ENCODE data around the gene MERTK. TPM values are rescaled to one million over a fixed set of nuclear protein-coding genes. Genes with fewer than 3 reads are reported as not detected.
A peak's percentile ranks its signal among the peaks of the same experiment; 100 is the strongest.

Gene MERTK
- total RNA-seq, 1 donor from 2014 or later, result 20.7 TPM

- no peak for TF ChIP-seq CTCF (IDR thresholded peaks at IDR 0.05)
- Histone ChIP-seq H3K27ac (no peak overlapping the region), H3K4me3 (no peak overlapping the region), H3K27me3 (ENCODE audit: low read depth) (no peaks in the 10 kb centered on the region), H3K9me3 (no peaks in the 10 kb centered on the region), H3K4me1 (no peaks in the 10 kb centered on the region), H3K36me3 (peaks cover 27% of the 10 kb centered on the region)
- intact Hi-C loops (cut with DNase I), result no loop called here
- no peak for ATAC-seq
- DNase-seq, result no peak
Measured at GRCh38 chr2:112024896-112025491, 126.6 kb downstream of the MERTK start.

GRCh38 chr2:112026509-112026908 lies 128.1 kb downstream of the MERTK start:
- intact Hi-C loops (cut with DNase I), result no loop called here
- Histone ChIP-seq H3K4me1 (peaks cover 2% of the 10 kb centered on the region), H3K9me3 (no peaks in the 10 kb centered on the region), H3K27me3 (ENCODE audit: low read depth) (no peaks in the 10 kb centered on the region), H3K36me3 (peaks cover 27% of the 10 kb centered on the region), H3K27ac (no peak overlapping the region), H3K4me3 (no peak overlapping the region)
- no peak for TF ChIP-seq CTCF (IDR thresholded peaks at IDR 0.05)
- ATAC-seq, result no peak
- DNase-seq, result no peak

GRCh38 chr2:112027767-112028166 lies 129.4 kb downstream of the MERTK start:
- Histone ChIP-seq H3K4me1 (peaks cover 15% of the 10 kb centered on the region), H3K4me3 (no peak overlapping the region), H3K27ac (no peak overlapping the region), H3K36me3 (peaks cover 14% of the 10 kb centered on the region), H3K9me3 (no peaks in the 10 kb centered on the region), H3K27me3 (ENCODE audit: low read depth) (no peaks in the 10 kb centered on the region)
- intact Hi-C loops (cut with DNase I), result no loop called here
- ATAC-seq (no peak), DNase-seq (no peak)
- TF ChIP-seq CTCF (IDR thresholded peaks at IDR 0.05), result no peak

- Histone ChIP-seq H3K27me3 (ENCODE audit: low read depth) (no peaks in the 10 kb centered on the region), H3K27ac (no peak overlapping the region), H3K36me3 (peaks cover 5% of the 10 kb centered on the region), H3K9me3 (no peaks in the 10 kb centered on the region), H3K4me3 (no peak overlapping the region), H3K4me1 (peaks cover 29% of the 10 kb centered on the region)
- TF ChIP-seq CTCF (IDR thresholded peaks at IDR 0.05), result no peak
- no peak for ATAC-seq
- intact Hi-C loops (cut with DNase I), result no loop called here
- no peak for DNase-seq
Measured at GRCh38 chr2:112029164-112029563, 130.8 kb downstream of the MERTK start.

GRCh38 chr2:112031473-112032223 lies 133.2 kb downstream of the MERTK start:
- H3K4me1 ChIP-seq, result peaks cover 31% of the 10 kb centered on the region
- H3K27me3 ChIP-seq (ENCODE audit: low read depth), result no peaks in the 10 kb centered on the region
- TF ChIP-seq CTCF (IDR thresholded peaks at IDR 0.05), result no peak
- no peak overlapping the region for H3K4me3 ChIP-seq
- no peaks in the 10 kb centered on the region for H3K36me3 ChIP-seq
- no peaks in the 10 kb centered on the region for H3K9me3 ChIP-seq
- DNase-seq, result no peak
- H3K27ac ChIP-seq, result peak overlapping the region; percentile 68
- peak; percentile 58 to 61 for ATAC-seq
- intact Hi-C loops (cut with DNase I), result no loop called here
